Rectal smooth muscle tissue (tissue), 1 donor: ENCODE data around the gene WDR45B.

Experiments
- H3K27ac ChIP-seq: one replicate; pipeline ENCODE4 v1.7.0; 2013; ENCODE audit warnings: low read depth, low read length, inconsistent platforms
- H3K27me3 ChIP-seq: one replicate; pipeline ENCODE4 v1.7.0; 2013; ENCODE audit warnings: low read length; ENCODE audit not compliant: control insufficient read depth, insufficient read depth
- H3K36me3 ChIP-seq: one replicate; pipeline ENCODE4 v1.7.0; 2013; ENCODE audit warnings: low read length; ENCODE audit not compliant: control insufficient read depth, insufficient read depth
- H3K4me1 ChIP-seq: one replicate; pipeline ENCODE4 v1.7.0; 2013; ENCODE audit warnings: low read length; ENCODE audit not compliant: control insufficient read depth, insufficient read depth
- H3K4me3 ChIP-seq: one replicate; pipeline ENCODE4 v1.7.0; 2013; ENCODE audit warnings: low read length
- H3K9ac ChIP-seq: one replicate; pipeline ENCODE4 v1.7.0; 2013; ENCODE audit warnings: low read length

WDR45B gene

DNA sequence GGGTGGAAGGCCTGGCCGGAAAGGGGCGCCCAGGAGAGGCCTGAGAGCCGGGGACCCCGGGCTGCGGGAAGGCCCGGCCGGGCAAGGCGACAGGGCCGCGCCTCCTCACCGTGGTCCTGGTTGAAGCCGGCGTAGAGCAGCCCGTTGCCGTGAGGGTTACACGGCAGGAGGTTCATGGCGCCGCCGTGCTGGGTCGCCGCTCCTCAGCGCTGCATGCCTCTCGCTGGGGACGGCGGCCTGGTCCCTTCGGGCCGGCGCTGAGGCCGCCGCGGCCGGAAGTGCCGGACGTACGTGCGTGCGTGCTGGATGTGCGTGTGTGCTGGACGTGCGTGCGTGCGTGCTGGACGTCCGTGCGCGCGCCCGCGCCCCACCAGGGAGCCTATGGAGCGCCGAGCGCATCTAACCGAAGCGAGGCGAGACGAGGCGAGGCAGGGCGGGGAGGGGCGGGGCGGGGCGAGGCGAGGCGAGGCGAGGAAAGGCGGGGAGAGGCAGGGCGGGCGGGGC lies at the start of gene WDR45B:
Gene WDR45B, minus strand, starts transcription at position 280 of the 504 bp plus-strand sequence. Its CDS starts 104 bp downstream, at position 176.
- peaks cover 4% of the 10 kb centered on the region for H3K36me3 ChIP-seq
- H3K9ac ChIP-seq = peak within 1 kb of the TSS; percentile 98
- H3K4me3 ChIP-seq = peak within 1 kb of the TSS; percentile 91
- peak within 1 kb of the TSS; percentile 95 for H3K27ac ChIP-seq
- H3K27me3 ChIP-seq = no peaks in the 10 kb centered on the region
- H3K4me1 ChIP-seq = peaks cover 10% of the 10 kb centered on the region

DNA sequence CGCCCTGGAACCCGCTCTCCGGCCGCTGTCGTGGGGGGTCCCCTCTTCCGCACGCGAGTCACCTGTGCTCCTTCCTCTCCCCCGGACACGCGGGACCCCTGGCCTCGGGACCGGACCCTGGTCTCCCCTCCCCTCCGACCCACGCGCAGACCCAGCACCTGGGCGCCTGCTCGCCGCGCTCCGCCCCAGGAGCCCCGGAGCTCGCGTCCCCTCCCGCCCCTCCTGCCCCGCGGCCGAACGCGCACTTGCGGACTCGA lies 49.5 kb upstream of the WDR45B start:
- H3K27ac ChIP-seq = no peak overlapping the region
- no peaks in the 10 kb centered on the region for H3K27me3 ChIP-seq
- H3K4me1 ChIP-seq = peaks cover 7% of the 10 kb centered on the region
- H3K4me3 ChIP-seq = peak overlapping the region; percentile 58
- no peaks in the 10 kb centered on the region for H3K36me3 ChIP-seq
- H3K9ac ChIP-seq = no peak overlapping the region

DNA sequence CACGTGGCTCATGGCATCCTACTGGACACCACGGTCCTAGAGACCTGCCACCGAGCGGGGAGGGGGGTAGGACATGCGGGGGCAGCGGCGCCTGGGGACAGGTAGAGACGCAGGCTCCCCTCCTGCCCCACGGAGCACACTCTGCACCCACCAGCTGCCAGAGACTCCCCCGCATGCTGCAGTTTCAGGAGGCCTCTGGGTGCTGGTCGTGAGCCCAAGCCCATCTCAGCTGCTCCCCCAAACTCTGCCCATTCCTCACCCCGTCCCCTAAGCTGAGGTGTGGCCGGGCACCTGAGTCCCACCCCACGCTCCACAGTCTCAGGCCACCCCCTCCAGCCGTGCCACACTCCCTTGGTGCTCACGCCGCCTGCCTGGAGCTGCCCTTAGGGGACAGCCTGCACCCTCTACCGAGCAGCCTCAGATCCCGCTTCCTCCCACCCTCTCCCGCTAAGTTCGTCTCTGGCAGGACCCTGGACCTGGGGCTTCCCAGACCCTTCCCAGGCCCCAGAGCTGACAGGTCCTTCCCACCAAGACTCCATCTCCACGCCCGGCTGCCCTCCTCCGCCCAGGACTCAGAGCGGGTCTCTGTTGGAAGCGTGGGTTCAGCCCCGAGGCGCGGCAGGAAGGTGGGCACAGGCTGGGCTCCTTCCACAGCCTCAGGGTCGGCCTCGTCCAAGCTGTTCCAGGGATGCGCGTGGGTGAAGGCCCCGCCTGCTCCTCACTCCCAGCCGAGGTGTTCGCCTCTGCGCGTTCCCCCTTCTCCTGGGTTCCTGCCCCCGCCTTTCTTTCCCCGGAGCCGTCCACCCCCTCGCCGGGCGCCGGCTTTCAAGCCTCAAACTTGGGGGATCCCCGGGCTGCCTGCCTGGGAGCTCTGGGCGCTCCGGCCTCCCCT lies 48.9 kb upstream of the WDR45B start:
- Histone ChIP-seq H3K9ac (no peak overlapping the region), H3K4me3 (peak overlapping the region; percentile 58), H3K27ac (no peak overlapping the region), H3K36me3 (no peaks in the 10 kb centered on the region), H3K4me1 (peaks cover 7% of the 10 kb centered on the region), H3K27me3 (no peaks in the 10 kb centered on the region)

DNA sequence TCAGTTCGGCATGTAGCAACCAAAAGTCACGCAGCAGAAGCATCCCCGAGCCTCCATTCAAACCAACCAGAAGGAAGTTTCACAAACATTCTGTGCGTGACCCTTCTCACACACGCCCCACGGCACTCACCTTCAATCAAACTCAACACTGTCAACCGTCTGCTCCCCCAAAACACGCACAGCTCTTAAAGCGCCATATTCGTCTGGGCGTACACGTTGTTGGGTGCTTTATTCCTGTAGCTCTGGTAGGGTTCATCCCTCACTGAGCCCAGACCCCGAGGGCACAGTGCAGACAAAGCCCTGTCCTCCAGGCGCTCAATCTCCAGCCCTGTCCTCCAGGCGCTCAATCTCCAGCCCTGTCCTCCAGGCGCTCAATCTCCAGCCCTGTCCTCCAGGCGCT lies 48.0 kb upstream of the WDR45B start:
- H3K4me3 ChIP-seq = no peak overlapping the region
- peaks cover 7% of the 10 kb centered on the region for H3K4me1 ChIP-seq
- no peaks in the 10 kb centered on the region for H3K36me3 ChIP-seq
- no peaks in the 10 kb centered on the region for H3K27me3 ChIP-seq
- H3K9ac ChIP-seq = no peak overlapping the region
- H3K27ac ChIP-seq = no peak overlapping the region

DNA sequence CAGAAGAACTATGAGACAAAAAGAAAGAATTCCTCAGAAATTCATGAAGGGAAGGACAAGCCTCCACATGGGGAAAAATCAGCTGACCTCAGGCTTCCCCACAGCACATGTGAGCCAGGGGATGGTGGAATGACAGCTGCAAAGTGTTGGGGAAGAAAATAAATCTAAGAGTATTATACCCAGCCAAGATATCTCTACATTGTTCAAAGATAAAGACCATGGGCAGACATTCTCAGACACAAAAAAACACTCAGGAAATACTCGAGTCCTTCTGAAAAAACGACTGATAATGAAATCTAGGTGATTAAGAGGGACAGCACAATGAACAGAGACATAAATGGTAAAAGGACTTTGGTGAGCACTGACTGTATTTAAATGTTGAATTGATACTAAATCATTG lies 46.4 kb upstream of the WDR45B start:
- H3K4me3 ChIP-seq = no peak overlapping the region
- H3K4me1 ChIP-seq = peaks cover 7% of the 10 kb centered on the region
- H3K36me3 ChIP-seq = peaks cover 4% of the 10 kb centered on the region
- H3K9ac ChIP-seq = no peak overlapping the region
- H3K27me3 ChIP-seq = no peaks in the 10 kb centered on the region
- no peak overlapping the region for H3K27ac ChIP-seq

DNA sequence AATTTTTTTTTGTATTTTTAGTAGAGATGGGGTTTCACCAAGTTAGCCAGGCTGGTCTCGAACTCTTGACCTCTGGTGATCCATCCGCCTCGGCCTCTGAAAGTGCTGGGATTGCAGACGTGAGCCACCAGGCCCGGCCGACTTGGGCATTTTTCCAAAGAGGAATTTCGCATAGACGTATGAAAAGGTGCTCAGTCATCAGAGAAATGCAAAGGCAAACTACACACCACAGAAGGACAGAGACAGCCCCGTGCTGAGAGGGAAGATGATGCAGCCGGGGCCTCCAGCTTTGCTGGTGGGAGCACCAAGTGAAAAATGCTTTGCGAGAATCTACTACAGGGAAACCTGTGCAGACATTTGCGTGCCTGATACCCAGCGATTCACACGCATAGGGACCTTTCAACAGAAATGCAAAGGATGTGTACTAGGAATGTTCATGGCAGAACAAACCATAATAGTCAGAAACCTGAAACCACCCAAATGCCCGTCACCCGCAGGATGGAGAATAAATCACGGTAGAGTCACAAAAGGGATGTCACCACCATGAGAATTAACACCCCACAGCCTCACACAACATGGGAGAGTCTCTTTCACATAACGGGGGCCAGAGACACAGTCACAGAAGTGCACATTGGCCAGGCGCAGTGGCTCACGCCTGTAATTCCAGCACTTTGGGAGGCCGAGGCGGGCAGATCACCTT lies 45.1 kb upstream of the WDR45B start:
- H3K27me3 ChIP-seq = no peaks in the 10 kb centered on the region
- no peak overlapping the region for H3K27ac ChIP-seq
- no peak overlapping the region for H3K4me3 ChIP-seq
- peaks cover 7% of the 10 kb centered on the region for H3K4me1 ChIP-seq
- peaks cover 4% of the 10 kb centered on the region for H3K36me3 ChIP-seq
- H3K9ac ChIP-seq = no peak overlapping the region

DNA sequence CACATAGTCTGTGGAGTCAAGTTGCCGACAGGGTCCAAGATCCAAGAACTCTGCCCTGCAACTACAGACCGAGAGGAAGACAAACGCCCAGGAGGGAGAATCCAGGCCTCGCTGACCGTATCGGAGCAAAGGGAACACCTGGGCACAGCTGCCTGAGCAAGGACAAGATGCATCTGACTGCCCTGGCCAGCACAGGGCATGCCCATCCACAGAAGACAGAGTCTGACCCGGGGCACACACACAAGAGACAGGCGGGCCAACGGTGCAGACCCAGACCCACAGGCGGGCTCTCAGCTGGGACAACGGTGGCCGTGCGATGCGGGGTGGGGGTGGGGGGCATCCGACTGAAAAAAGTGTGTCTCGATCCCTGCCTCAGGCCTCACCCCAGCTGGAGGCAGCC lies 44.0 kb upstream of the WDR45B start:
- H3K9ac ChIP-seq = no peak overlapping the region
- H3K36me3 ChIP-seq = peaks cover 4% of the 10 kb centered on the region
- no peak overlapping the region for H3K27ac ChIP-seq
- H3K4me3 ChIP-seq = no peak overlapping the region
- no peaks in the 10 kb centered on the region for H3K27me3 ChIP-seq
- peaks cover 6% of the 10 kb centered on the region for H3K4me1 ChIP-seq

DNA sequence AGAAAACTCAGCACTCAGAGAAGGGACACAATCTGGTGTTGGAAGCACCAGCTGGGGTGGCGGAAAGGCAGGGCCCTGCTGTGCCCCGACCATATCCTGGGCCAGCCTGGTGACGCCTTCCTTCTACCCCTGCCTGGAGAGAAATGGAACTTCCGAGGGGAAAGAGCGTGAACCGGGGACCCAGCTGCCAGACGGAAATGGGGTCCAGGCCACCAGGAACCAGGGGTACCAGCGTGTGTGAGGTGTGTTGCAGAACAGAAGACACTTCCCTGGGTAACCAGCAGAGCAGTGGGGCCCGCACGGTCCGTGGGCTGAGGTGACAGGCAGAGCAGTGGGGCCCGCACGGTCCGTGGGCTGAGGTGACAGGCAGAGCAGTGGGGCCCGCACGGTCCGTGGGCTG lies 43.5 kb upstream of the WDR45B start:
- no peak overlapping the region for H3K4me3 ChIP-seq
- peaks cover under 1% of the 10 kb centered on the region for H3K4me1 ChIP-seq
- H3K27ac ChIP-seq = no peak overlapping the region
- peaks cover 4% of the 10 kb centered on the region for H3K36me3 ChIP-seq
- H3K9ac ChIP-seq = no peak overlapping the region
- H3K27me3 ChIP-seq = no peaks in the 10 kb centered on the region

DNA sequence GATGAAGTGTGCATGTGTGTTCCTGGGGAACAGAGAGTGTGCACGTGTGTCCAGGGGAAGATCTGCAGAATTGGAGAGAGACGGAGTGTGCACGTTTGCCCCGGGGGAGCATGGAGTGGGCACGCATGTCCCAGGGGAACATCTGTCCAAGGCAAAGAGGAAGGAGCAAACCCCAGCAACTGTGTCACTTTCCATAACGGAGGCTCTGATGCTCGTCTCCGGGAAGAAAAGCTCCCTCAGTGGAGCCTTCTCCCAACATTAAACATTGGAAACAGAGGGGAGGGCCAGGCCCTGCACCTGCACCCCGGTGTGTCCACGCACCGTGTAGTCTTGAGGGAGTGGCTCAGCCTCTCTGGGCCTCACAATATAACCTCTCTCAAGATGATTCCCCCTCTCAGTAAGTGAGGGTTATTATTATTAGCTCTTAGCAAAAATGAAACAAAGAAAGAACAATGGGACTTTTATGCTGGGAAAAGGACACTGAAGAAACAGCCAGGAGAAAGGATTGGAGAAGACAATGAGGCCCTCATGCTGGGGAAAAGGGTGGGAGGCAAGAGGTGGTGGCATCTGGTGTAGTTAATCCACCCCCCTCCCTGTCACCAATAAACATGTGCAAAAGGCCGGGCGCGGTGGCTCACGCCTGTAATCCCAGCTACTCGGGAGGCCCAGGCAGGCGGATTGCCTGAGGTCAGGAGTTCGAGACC lies 42.7 kb upstream of the WDR45B start:
- Histone ChIP-seq H3K4me1 (no peaks in the 10 kb centered on the region), H3K4me3 (no peak overlapping the region), H3K27me3 (no peaks in the 10 kb centered on the region), H3K9ac (no peak overlapping the region), H3K27ac (no peak overlapping the region), H3K36me3 (peaks cover 4% of the 10 kb centered on the region)

DNA sequence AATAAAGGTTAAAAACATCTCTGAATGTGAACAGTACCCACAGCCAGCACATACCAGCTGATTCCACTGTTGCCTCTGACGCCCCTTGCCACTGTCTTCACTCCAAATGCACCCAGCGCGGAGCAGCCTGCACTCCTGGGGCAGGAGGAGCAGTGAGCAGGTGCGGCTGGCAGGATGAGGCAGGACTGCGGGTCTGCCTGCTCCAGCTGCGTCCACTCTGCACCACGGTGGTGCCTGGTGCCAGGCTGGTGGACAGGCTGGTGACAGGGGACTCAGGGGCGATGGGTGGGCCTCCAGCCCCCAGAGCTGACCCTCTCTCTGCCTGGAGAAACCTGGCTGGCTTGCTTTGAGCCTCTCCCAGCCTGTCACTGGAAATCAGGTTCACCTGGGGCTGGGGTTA lies 40.8 kb upstream of the WDR45B start:
- Histone ChIP-seq H3K27me3 (no peaks in the 10 kb centered on the region), H3K4me3 (no peak overlapping the region), H3K27ac (no peak overlapping the region), H3K36me3 (peaks cover 4% of the 10 kb centered on the region), H3K4me1 (no peaks in the 10 kb centered on the region), H3K9ac (no peak overlapping the region)

DNA sequence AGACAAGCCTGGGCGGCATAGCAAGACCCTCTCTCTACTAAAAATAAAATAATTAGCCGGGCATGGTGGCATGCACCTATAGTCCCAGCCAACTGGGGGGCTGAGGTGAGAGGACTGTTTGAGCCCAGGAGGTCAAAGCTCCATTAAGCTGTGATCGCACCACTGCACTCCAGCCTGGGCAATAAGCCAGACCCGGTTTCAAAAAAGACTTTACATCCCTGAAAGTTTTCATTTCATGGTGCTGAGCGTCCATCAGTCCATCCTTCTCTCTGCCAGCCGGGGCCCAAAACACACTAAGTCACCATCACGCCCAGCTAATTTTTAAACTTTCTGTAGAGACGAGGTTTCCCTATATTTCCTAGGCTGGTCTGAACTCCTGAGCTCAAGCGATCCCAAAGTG lies 39.6 kb upstream of the WDR45B start:
- H3K27ac ChIP-seq = no peak overlapping the region
- H3K4me1 ChIP-seq = no peaks in the 10 kb centered on the region
- H3K9ac ChIP-seq = no peak overlapping the region
- peaks cover 4% of the 10 kb centered on the region for H3K36me3 ChIP-seq
- no peak overlapping the region for H3K4me3 ChIP-seq
- H3K27me3 ChIP-seq = no peaks in the 10 kb centered on the region

DNA sequence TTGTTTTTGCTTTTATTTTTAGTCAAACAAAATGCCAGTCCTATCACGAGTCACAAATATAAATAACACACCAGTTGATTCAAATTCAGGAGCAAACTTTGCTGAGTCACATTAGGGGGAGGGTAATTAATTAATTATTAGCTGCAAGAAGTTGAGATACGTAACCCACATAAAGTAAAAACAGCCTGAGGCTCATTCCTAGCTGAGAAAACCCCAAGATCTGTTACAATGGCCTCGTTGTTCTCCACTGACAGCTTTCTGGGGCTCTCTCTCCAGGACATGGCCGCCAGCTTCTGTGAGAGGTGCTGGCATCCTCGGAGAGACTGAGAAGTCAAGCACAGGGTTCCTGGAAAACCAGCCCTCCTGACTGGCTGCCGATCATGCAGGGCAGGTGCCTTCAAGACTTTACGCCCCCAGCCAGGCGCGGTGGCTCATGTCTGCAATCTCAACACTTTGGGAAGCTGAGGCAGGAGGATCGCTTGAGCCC lies 39.2 kb upstream of the WDR45B start:
- peaks cover 4% of the 10 kb centered on the region for H3K36me3 ChIP-seq
- no peak overlapping the region for H3K9ac ChIP-seq
- no peaks in the 10 kb centered on the region for H3K4me1 ChIP-seq
- no peak overlapping the region for H3K4me3 ChIP-seq
- H3K27ac ChIP-seq = no peak overlapping the region
- H3K27me3 ChIP-seq = no peaks in the 10 kb centered on the region
